Measurements from ENCODE around the gene GUSB. TPM values are rescaled to one million over a fixed set of nuclear protein-coding genes. Genes with fewer than 3 reads are reported as not detected.
A peak's percentile ranks its signal among the peaks of the same experiment; 100 is the strongest.

GUSB gene
- total and polyA plus RNA-seq, 10 of the 15 experiments (the other 5 are each of a cell fraction or from before 2014, with no cell fraction given) = 9.8 to 71.2 (median 45.4) TPM

DNA sequence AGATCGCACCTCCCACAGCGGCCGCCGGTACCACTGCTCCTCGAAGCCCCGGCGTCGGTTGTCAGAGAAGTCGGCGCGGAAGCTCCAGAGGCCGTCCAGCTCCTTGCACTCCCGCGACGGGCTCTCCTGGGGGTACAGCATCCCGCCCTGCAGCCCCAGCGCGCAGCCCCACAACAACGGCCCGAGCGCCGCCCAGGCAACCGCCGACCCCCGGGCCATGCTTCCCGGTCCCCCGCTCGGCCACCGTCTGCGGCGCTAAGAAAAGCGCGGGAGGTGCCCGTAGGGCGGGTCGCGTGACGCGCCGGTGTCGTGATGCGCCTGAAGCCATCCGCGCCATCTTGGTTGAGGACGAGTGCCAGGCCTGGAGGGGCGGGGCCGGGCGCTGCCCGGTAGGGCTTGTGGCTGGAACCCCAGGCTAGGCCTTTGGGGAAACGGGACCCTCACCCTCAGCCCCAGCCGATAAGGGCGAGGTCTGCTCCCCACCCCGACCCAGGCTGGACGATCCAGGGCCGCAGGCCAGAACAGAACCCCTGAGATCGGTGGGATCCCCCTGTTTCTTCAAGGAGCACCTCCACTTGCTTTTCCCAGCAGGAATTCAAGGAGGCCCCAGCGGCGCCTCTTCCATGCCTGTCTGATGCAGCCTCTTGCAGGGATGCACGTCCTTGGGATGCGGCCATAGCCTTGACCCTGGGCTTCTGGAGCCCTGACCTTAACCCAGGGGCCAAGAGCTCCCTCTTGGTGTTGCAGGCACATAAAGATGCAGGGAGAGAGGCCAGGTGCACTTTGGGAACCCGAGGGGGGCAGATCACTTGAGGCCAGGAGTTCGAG is at the start of gene GUSB (continued):
- no peak for TF ChIP-seq NRF1 (conservative IDR thresholded peaks at IDR 0.05; ENCODE audit: low read depth, low read length)
- TF ChIP-seq ZZZ3 (IDR thresholded peaks at IDR 0.05; ENCODE audit: control insufficient read depth, insufficient read length, low read depth) = no peak
- peak; percentile 72 for TF ChIP-seq CBX5 (IDR thresholded peaks at IDR 0.05; ENCODE audit: low read depth)
- peak; percentile 89; the same call in 1 of the 2 replicates for TF ChIP-seq TAF1 (IDR thresholded peaks at IDR 0.05; ENCODE audit: borderline replicate concordance, low read depth, low read length)
- peak; percentile 4; the same call in 1 of the 2 replicates for TF ChIP-seq EED (IDR thresholded peaks at IDR 0.05; ENCODE audit: low read depth)
- TF ChIP-seq, protein P1, sequence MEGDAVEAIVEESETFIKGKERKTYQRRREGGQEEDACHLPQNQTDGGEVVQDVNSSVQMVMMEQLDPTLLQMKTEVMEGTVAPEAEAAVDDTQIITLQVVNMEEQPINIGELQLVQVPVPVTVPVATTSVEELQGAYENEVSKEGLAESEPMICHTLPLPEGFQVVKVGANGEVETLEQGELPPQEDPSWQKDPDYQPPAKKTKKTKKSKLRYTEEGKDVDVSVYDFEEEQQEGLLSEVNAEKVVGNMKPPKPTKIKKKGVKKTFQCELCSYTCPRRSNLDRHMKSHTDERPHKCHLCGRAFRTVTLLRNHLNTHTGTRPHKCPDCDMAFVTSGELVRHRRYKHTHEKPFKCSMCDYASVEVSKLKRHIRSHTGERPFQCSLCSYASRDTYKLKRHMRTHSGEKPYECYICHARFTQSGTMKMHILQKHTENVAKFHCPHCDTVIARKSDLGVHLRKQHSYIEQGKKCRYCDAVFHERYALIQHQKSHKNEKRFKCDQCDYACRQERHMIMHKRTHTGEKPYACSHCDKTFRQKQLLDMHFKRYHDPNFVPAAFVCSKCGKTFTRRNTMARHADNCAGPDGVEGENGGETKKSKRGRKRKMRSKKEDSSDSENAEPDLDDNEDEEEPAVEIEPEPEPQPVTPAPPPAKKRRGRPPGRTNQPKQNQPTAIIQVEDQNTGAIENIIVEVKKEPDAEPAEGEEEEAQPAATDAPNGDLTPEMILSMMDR (IDR thresholded peaks at IDR 0.05 in 2 of 3, conservative IDR thresholded peaks at IDR 0.05 in 1 of 3; ENCODE audit: control insufficient read depth in 2 of 3, extremely low read depth in 1 of 3, insufficient read depth in 1 of 3, low read depth in 3 of 3, low read length in 3 of 3) = no peak
- TF ChIP-seq BCL11A (IDR thresholded peaks at IDR 0.05; ENCODE audit: low read depth, low read length) = no peak
- no peak for TF ChIP-seq RCOR1 (conservative IDR thresholded peaks at IDR 0.05; ENCODE audit: low read depth, low read length)
- 0 out of 2 replicates have a peak, but pooled peaks have one; percentile 33 for TF ChIP-seq ZNF24 (IDR thresholded peaks at IDR 0.05)
- TF ChIP-seq, protein P2, sequence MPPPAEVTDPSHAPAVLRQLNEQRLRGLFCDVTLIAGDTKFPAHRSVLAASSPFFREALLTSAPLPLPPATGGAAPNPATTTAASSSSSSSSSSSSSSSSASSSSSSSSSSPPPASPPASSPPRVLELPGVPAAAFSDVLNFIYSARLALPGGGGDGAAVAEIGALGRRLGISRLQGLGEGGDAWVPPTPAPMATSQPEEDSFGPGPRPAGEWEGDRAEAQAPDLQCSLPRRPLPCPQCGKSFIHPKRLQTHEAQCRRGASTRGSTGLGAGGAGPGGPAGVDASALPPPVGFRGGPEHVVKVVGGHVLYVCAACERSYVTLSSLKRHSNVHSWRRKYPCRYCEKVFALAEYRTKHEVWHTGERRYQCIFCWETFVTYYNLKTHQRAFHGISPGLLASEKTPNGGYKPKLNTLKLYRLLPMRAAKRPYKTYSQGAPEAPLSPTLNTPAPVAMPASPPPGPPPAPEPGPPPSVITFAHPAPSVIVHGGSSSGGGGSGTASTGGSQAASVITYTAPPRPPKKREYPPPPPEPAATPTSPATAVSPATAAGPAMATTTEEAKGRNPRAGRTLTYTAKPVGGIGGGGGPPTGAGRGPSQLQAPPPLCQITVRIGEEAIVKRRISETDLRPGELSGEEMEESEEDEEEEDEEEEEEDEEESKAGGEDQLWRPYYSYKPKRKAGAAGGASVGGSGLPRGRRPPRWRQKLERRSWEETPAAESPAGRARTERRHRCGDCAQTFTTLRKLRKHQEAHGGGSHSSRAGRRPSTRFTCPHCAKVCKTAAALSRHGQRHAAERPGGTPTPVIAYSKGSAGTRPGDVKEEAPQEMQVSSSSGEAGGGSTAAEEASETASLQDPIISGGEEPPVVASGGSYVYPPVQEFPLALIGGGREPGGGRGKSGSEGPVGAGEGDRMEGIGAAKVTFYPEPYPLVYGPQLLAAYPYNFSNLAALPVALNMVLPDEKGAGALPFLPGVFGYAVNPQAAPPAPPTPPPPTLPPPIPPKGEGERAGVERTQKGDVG (CRISPR knock-in tag; IDR thresholded peaks at IDR 0.05) = no peak
- no peak for TF ChIP-seq ATF7 (IDR thresholded peaks at IDR 0.05; ENCODE audit: low read depth)
- TF ChIP-seq, protein P3, sequence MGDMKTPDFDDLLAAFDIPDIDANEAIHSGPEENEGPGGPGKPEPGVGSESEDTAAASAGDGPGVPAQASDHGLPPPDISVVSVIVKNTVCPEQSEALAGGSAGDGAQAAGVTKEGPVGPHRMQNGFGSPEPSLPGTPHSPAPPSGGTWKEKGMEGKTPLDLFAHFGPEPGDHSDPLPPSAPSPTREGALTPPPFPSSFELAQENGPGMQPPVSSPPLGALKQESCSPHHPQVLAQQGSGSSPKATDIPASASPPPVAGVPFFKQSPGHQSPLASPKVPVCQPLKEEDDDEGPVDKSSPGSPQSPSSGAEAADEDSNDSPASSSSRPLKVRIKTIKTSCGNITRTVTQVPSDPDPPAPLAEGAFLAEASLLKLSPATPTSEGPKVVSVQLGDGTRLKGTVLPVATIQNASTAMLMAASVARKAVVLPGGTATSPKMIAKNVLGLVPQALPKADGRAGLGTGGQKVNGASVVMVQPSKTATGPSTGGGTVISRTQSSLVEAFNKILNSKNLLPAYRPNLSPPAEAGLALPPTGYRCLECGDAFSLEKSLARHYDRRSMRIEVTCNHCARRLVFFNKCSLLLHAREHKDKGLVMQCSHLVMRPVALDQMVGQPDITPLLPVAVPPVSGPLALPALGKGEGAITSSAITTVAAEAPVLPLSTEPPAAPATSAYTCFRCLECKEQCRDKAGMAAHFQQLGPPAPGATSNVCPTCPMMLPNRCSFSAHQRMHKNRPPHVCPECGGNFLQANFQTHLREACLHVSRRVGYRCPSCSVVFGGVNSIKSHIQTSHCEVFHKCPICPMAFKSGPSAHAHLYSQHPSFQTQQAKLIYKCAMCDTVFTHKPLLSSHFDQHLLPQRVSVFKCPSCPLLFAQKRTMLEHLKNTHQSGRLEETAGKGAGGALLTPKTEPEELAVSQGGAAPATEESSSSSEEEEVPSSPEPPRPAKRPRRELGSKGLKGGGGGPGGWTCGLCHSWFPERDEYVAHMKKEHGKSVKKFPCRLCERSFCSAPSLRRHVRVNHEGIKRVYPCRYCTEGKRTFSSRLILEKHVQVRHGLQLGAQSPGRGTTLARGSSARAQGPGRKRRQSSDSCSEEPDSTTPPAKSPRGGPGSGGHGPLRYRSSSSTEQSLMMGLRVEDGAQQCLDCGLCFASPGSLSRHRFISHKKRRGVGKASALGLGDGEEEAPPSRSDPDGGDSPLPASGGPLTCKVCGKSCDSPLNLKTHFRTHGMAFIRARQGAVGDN (IDR thresholded peaks at IDR 0.05) = peak; percentile 79
- no peak for TF ChIP-seq CHD4 (IDR thresholded peaks at IDR 0.05)
- TF ChIP-seq NR2C1 (IDR thresholded peaks at IDR 0.05) = peak; percentile 84
- TF ChIP-seq, protein P4, sequence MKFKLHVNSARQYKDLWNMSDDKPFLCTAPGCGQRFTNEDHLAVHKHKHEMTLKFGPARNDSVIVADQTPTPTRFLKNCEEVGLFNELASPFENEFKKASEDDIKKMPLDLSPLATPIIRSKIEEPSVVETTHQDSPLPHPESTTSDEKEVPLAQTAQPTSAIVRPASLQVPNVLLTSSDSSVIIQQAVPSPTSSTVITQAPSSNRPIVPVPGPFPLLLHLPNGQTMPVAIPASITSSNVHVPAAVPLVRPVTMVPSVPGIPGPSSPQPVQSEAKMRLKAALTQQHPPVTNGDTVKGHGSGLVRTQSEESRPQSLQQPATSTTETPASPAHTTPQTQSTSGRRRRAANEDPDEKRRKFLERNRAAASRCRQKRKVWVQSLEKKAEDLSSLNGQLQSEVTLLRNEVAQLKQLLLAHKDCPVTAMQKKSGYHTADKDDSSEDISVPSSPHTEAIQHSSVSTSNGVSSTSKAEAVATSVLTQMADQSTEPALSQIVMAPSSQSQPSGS (IDR thresholded peaks at IDR 0.05; ENCODE audit: low read length) = no peak
- TF ChIP-seq BRCA1 (IDR thresholded peaks at IDR 0.05; ENCODE audit: low read depth, low read length) = no peak
- peak; percentile 53; the same call in 1 of the 2 replicates for TF ChIP-seq RAD51 (IDR thresholded peaks at IDR 0.05)
- no peak for TF ChIP-seq WRNIP1 (IDR thresholded peaks at IDR 0.05; ENCODE audit: borderline replicate concordance, low read depth, low read length)

Measured in GM12878 (cell line).